HEK293T (cell line): ENCODE results near the gene MEAK7.

Experiments used
- CTCF ChIA-PET: fragments of 350-600 bp; formaldehyde crosslinking; extraction: SDS; loops from one replicate; lab custom pipeline; 2021; ENCODE audit warnings: antibody characterized with exemption, inconsistent platforms; lab: Yijun Ruan, JAX
- POLR2A ChIA-PET: fragments of 350-600 bp; formaldehyde crosslinking; extraction: SDS; loops from one replicate; lab custom pipeline; 2020; ENCODE audit warnings: antibody characterized with exemption, inconsistent platforms; lab: Yijun Ruan, JAX
- DNase-seq: peaks from one replicate; pipeline ENCODE4 v3.0.0; 2012; ENCODE audit warnings: mixed read lengths; ENCODE audit errors: extremely low spot score
- ARNT ChIP-seq: fragments of 450-650 bp; IDR thresholded peaks from 2 replicates; pipeline ENCODE4 v1.6.1; 2017; ENCODE audit warnings: mild to moderate bottlenecking
- BHLHE40 ChIP-seq: fragments of 450-650 bp; IDR thresholded peaks from 2 replicates; pipeline ENCODE4 v1.6.1; 2016; ENCODE audit warnings: mild to moderate bottlenecking, moderate library complexity, borderline replicate concordance
- CTBP1 ChIP-seq: fragments of 450-650 bp; IDR thresholded peaks from 2 replicates; pipeline ENCODE4 v1.6.1; 2016; ENCODE audit warnings: borderline replicate concordance
- ELF4 ChIP-seq: fragments of 450-650 bp; IDR thresholded peaks from 2 replicates; pipeline ENCODE4 v1.6.1; 2017; ENCODE audit warnings: antibody characterized with exemption
- FOXA1 ChIP-seq: fragments of 450-650 bp; IDR thresholded peaks from 2 replicates; pipeline ENCODE4 v1.6.1; 2016; ENCODE audit warnings: mild to moderate bottlenecking
- FOXK2 ChIP-seq: fragments of 450-650 bp; IDR thresholded peaks from 2 replicates; pipeline ENCODE4 v1.6.1; 2016; ENCODE audit warnings: mild to moderate bottlenecking
- FOXM1 ChIP-seq: fragments of 450-650 bp; IDR thresholded peaks from 2 replicates; pipeline ENCODE4 v1.6.1; 2017; ENCODE audit warnings: mild to moderate bottlenecking, borderline replicate concordance
- HDGF ChIP-seq: fragments of 450-650 bp; IDR thresholded peaks from 2 replicates; pipeline ENCODE4 v1.6.1; 2017; ENCODE audit warnings: antibody characterized with exemption, borderline replicate concordance
- L3MBTL2 ChIP-seq: fragments of 450-650 bp; conservative IDR thresholded peaks from 2 replicates; pipeline ENCODE4 v1.6.1; 2016; ENCODE audit warnings: mild to moderate bottlenecking
- LEF1 ChIP-seq: fragments of 450-650 bp; IDR thresholded peaks from 2 replicates; pipeline ENCODE4 v1.6.1; 2017; ENCODE audit warnings: mild to moderate bottlenecking, borderline replicate concordance
- NFRKB ChIP-seq: fragments of 450-650 bp; IDR thresholded peaks from 2 replicates; pipeline ENCODE4 v1.6.1; 2016; ENCODE audit warnings: mild to moderate bottlenecking, moderate library complexity
- SP1 ChIP-seq: fragments of 450-650 bp; IDR thresholded peaks from 2 replicates; pipeline ENCODE4 v1.6.1; 2017
- SUZ12 ChIP-seq: fragments of 450-650 bp; IDR thresholded peaks from 2 replicates; pipeline ENCODE4 v1.6.1; 2016; ENCODE audit warnings: mild to moderate bottlenecking
- TARDBP ChIP-seq: fragments of 450-650 bp; IDR thresholded peaks from 2 replicates; pipeline ENCODE4 v1.6.1; 2016
- ZNF384 ChIP-seq: fragments of 450-650 bp; IDR thresholded peaks from 2 replicates; pipeline ENCODE4 v1.6.1; 2016
- TF ChIP-seq, protein P1 (sequence below): fragments of 450-650 bp; IDR thresholded peaks from 2 replicates; pipeline ENCODE4 v1.6.1; 2016

The MEAK7 gene

DNA sequence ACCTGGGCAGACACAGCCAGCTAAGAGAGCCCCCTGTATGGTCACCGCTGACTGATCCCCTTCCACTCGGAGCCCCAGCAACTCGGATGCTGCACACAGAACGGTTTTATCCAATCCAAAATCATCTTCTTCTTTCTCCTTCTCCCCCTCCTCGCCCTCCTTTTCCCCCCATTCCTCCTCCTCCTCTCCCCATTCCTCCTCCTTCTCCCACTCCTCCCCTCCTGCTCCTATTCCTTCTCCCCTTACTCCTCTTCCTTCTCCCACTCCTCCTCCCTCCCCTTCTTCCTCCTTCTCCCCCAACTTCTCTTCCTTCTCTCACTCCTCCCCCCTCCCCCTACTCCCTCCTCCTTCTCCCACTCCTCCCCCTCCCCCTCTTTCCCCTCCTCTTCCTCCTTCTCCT lies 30.4 kb upstream of the MEAK7 start:
- TF ChIP-seq FOXK2: no peak
- TF ChIP-seq L3MBTL2: no peak
- TF ChIP-seq NFRKB: no peak
- TF ChIP-seq SP1: no peak
- TF ChIP-seq, protein P1, sequence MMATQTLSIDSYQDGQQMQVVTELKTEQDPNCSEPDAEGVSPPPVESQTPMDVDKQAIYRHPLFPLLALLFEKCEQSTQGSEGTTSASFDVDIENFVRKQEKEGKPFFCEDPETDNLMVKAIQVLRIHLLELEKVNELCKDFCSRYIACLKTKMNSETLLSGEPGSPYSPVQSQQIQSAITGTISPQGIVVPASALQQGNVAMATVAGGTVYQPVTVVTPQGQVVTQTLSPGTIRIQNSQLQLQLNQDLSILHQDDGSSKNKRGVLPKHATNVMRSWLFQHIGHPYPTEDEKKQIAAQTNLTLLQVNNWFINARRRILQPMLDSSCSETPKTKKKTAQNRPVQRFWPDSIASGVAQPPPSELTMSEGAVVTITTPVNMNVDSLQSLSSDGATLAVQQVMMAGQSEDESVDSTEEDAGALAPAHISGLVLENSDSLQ: no peak
- no peak for TF ChIP-seq HDGF
- TF ChIP-seq ELF4: no peak
- no peak for TF ChIP-seq FOXA1
- no peak for TF ChIP-seq FOXM1
- no peak for TF ChIP-seq BHLHE40
- TF ChIP-seq LEF1: no peak
- no peak for TF ChIP-seq ARNT
- no peak for TF ChIP-seq CTBP1
- TF ChIP-seq SUZ12: no peak
- no peak for TF ChIP-seq TARDBP
- TF ChIP-seq ZNF384: no peak
- DNase-seq: no peak
- POLR2A ChIA-PET: interaction anchor here (1.1 kb wide), 1 partner anchor 84 kb away, joined by 3 read pairs; no protein-coding TSS in a partner anchor
- CTCF ChIA-PET: no interaction called here

DNA sequence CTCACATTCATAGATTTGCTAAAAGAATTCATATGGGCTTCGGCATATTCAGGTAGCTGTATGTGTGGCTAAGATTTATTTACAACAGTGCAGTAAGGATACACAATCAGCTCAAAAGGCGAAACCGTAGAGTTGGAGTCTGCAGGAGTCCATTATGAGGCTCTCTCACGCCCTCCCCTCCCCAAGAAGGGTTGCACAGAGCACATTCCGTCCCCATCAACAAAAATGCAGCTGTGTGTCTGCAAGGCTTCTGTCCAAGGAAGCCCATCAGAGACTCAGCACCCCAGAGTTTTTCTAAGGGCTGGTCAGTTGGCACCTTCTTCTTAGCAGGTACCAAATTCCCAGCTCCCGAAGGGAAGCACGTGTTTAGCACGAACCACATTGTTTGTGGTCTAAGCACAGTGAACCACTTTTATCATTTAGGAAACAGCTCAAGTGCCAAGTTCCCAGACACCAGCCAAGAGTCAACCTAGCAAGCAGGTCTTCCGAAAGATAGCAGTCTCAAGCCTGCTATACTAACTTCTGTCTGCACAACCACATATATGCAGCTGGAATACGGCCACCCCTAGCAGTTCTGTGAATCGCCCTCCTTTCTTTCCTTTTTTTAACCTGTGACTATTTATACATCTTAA lies 28.5 kb upstream of the MEAK7 start:
- POLR2A ChIA-PET: no interaction called here
- no peak for DNase-seq
- TF ChIP-seq SUZ12 (no peak), L3MBTL2 (no peak), TARDBP (no peak), BHLHE40 (no peak), SP1 (no peak)
- CTCF ChIA-PET: interaction anchor here (0.8 kb wide), 1 partner anchor 26 kb away, joined by 3 read pairs; no protein-coding TSS in a partner anchor

DNA sequence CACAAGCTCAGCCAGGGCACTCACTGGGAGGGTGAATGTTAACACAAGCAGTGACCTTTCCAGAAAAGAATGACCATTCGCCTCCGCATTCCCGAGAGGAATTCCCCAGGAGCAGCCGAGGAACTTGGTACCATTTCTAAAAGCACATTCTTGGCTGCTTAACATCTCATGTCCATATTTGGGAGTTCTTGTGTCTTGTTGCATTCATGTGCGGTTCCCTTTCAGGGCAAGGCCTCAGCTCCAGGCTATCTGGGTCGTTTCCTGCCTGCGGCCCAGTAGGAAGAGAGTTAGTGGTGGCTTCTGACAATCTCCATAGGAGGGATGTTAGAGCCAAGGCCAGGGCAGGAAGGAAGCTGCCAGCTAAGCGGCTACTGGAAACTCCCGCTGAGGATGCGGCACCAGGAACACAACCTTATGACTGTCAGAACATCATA lies 27.8 kb upstream of the MEAK7 start:
- ChIA-PET CTCF (interaction anchor here (0.8 kb wide), 1 partner anchor 26 kb away, joined by 3 read pairs; no protein-coding TSS in a partner anchor), POLR2A (no interaction called here)
- no peak for DNase-seq
- no peak for TF ChIP-seq BHLHE40

DNA sequence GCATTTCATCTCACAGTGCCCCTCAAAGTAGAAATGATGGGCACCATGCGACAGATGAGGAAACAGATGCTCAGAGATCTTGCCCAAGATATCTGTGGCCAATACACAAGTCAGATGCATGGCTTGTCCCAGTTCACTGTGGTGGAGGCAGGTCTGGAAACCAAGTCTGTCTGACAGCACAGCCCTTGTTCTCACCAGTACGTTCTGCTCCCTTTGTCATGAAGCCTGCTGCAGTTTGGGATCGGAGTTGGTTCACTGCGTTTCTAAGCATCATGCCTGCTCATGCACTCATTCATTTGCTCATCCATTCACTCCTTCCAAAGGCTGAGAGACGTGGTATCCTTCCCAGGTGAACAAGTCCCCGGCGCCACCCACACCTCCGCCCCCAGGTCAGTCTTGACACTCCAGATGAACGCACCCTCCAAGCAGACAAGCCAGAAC lies 27.2 kb upstream of the MEAK7 start:
- no peak for DNase-seq
- ChIA-PET POLR2A (no interaction called here), CTCF (no interaction called here)
- TF ChIP-seq FOXK2 (no peak), SP1 (no peak), NFRKB (no peak), ELF4 (no peak), L3MBTL2 (no peak), CTBP1 (no peak), BHLHE40 (no peak), TARDBP (no peak), LEF1 (no peak), SUZ12 (no peak), HDGF (no peak)
- TF ChIP-seq, protein P1: no peak

DNA sequence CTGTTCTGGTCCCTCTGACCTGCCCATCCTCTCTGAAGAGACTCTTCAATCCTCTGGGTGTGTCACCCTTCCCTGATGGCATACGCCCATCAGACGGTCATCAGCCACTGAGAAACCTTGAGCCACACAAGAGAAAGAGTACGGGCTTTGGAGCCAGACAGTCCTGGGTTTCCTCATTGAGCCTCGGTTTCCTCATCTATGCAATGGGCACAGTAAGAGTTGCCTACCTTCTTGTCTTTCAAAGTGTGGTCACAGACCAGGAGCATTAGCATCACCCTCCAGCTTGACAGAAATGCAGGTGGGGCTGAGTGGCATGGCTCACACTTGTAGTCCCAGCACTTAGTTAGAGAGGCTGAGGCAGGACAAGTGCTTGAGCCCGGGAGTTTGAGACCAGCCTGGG lies 26.1 kb upstream of the MEAK7 start:
- DNase-seq: no peak
- POLR2A ChIA-PET: no interaction called here
- CTCF ChIA-PET: no interaction called here
- TF ChIP-seq FOXA1: no peak
- TF ChIP-seq HDGF: no peak

DNA sequence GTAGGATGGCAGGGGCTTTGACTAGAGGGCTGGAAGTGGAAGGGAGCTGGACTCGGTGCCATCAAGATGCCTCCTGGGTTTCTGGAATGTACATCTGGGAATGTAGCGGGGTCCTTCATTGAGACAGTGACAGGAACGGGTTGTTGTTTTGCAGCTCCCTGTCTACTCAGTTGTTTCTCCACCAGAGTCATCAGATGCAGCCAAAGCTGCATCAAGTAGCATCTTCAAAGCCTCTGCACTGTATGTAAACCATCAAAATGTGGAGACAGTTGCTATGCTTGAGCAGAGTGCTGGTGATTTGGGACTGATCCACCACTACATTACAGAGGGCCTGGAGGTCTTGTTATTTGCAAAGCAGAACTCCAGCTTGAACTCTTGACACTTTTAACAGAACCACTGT lies 25.1 kb upstream of the MEAK7 start:
- CTCF ChIA-PET: interaction anchor here (0.6 to 1.1 kb wide), 2 partner anchors 24 to 134 kb away, joined by 3 to 4 read pairs; no protein-coding TSS in a partner anchor
- TF ChIP-seq SUZ12: no peak
- no peak for TF ChIP-seq FOXK2
- no peak for DNase-seq
- POLR2A ChIA-PET: no interaction called here

DNA sequence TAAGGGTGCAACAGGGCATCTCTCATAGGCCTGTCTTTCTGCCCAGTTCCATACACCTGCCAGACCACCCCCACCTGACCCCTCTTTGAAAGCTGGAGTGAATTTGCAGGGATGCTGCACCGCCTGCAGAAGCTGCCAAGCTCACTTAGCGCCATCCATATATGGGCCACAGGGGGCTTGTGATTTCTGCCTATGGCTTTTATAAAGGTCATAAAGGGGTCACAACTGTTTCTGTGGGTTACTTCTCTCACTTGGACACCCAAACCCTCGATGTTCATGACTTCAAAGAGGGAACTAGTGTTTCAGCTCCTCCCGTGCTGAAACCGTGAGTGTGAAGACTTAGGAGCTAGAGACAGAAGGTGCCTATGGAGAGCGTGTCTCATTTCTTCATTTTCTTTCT lies 23.9 kb upstream of the MEAK7 start:
- ChIA-PET POLR2A (no interaction called here), CTCF (interaction anchor here (0.7 to 1.5 kb wide), 2 partner anchors 17 to 539 kb away, joined by 4 to 5 read pairs; no protein-coding TSS in a partner anchor)
- DNase-seq: no peak
- TF ChIP-seq, protein P1: no peak
- TF ChIP-seq NFRKB (no peak), TARDBP (no peak), ARNT (no peak), SUZ12 (no peak), FOXM1 (no peak), L3MBTL2 (no peak), LEF1 (no peak), FOXK2 (no peak), BHLHE40 (no peak), ELF4 (no peak), CTBP1 (no peak), ZNF384 (no peak)
